Right hindlimb (tissue), 1 donor: ENCODE data around the gene RAB9A.

Experiments used
- DNase-seq: peaks from one replicate; pipeline ENCODE4 v3.0.0-alpha.2; 2018

RAB9A gene

GRCh38 chrX:13752141-13752540 lies 63.2 kb downstream of the RAB9A start:
- no peak for DNase-seq

GRCh38 chrX:13752646-13753045 lies 63.7 kb downstream of the RAB9A start:
- DNase-seq: no peak

GRCh38 chrX:13754765-13755164 lies 65.8 kb downstream of the RAB9A start:
- no peak for DNase-seq

- DNase-seq: no peak
Observed at GRCh38 chrX:13755254-13755653, 66.3 kb downstream of the RAB9A start.

GRCh38 chrX:13756381-13756780 lies 67.5 kb downstream of the RAB9A start:
- no peak for DNase-seq

- DNase-seq: no peak
Observed at GRCh38 chrX:13759152-13759718, 70.3 kb downstream of the RAB9A start.
